OCI-LY3 (cell line): Measurements from ENCODE around the gene CHMP4B.

Experiments used
- H2AFZ ChIP-seq: fragments of 200-600, 300-600 bp; shearing (Covaris generic); 2 replicates; pipeline ENCODE4 v1.6.0; 2014; ENCODE audit warnings: antibody characterized with exemption, low read depth, low read length
- H3K27ac ChIP-seq: fragments of 200-600, 300-600 bp; sonication (generic); 2 replicates; pipeline ENCODE4 v1.5.1; 2014; ENCODE audit warnings: mild to moderate bottlenecking, low read length, moderate library complexity, mixed read lengths
- H3K27me3 ChIP-seq: fragments of 200-600, 300-600 bp; sonication (generic); 2 replicates; pipeline ENCODE4 v1.6.1; 2014; ENCODE audit warnings: low read depth, low read length, mixed read lengths
- H3K36me3 ChIP-seq: fragments of 200-600, 300-600 bp; sonication (generic); replicated peaks from 2 replicates; pipeline ENCODE3; 2014; ENCODE audit warnings: low read depth, low read length, mixed read lengths
- H3K4me1 ChIP-seq: fragments of 300-600, 200-600 bp; sonication (generic); 2 replicates; pipeline ENCODE4 v1.6.1; 2014; ENCODE audit warnings: low read length, mixed read lengths
- H3K4me2 ChIP-seq: fragments of 200-600, 300-600 bp; sonication (generic); 2 replicates; pipeline ENCODE4 v1.6.1; 2014; ENCODE audit warnings: low read length, mixed read lengths
- H3K4me3 ChIP-seq: fragments of 300-600, 200-600 bp; sonication (generic); 2 replicates; pipeline ENCODE4 v1.5.1; 2014; ENCODE audit warnings: antibody characterized with exemption, mild to moderate bottlenecking, low read length, moderate library complexity
- H3K79me2 ChIP-seq: fragments of 300-600, 200-600 bp; shearing (Covaris generic); 2 replicates; pipeline ENCODE4 v1.6.1; 2014; ENCODE audit warnings: mild to moderate bottlenecking, low read length, mixed read lengths
- H3K9ac ChIP-seq: fragments of 300-600, 200-600 bp; shearing (Covaris generic); 2 replicates; pipeline ENCODE4 v1.6.0; 2014; ENCODE audit warnings: mild to moderate bottlenecking, low read length, moderate library complexity
- H3K9me3 ChIP-seq: fragments of 200-600, 300-600 bp; shearing (Covaris generic); 2 replicates; pipeline ENCODE4 v1.6.1; 2014; ENCODE audit warnings: low read length, mixed read lengths; ENCODE audit not compliant: insufficient read depth
- H4K20me1 ChIP-seq: fragments of 200-600, 300-600 bp; sonication (generic); 2 replicates; pipeline ENCODE4 v1.6.1; 2016; ENCODE audit warnings: low read length, mixed read lengths; ENCODE audit not compliant: insufficient read depth
- CTCF ChIP-seq: fragments of 200-600, 300-600 bp; sonication (generic); IDR thresholded peaks from 2 replicates; pipeline ENCODE4 v1.5.1; 2014; ENCODE audit warnings: antibody characterized with exemption, low read length, low read depth
- EZH2phosphoT487 ChIP-seq: fragments of 200-600 bp; shearing (Covaris generic); IDR thresholded peaks from 2 replicates; pipeline ENCODE4 v1.6.1; 2018; ENCODE audit warnings: antibody characterized with exemption, mixed run types, low read depth

The CHMP4B gene

GRCh38 chr20:33851842-33852466, 40.8 kb downstream of the CHMP4B start:
- Histone ChIP-seq H3K9me3 (no peaks in the 10 kb centered on the region), H3K27ac (no peak overlapping the region), H3K36me3 (peaks cover 59% of the 10 kb centered on the region), H2AFZ (no peak overlapping the region), H3K4me1 (peaks cover 8% of the 10 kb centered on the region), H3K4me3 (no peak overlapping the region), H4K20me1 (peaks cover 6% of the 10 kb centered on the region; the same call in 1 of the 2 replicates), H3K79me2 (peaks cover 28% of the 10 kb centered on the region), H3K4me2 (no peak overlapping the region), H3K9ac (no peak overlapping the region), H3K27me3 (no peaks in the 10 kb centered on the region)
- no peak for TF ChIP-seq EZH2phosphoT487
- TF ChIP-seq CTCF = no peak

GRCh38 chr20:33852626-33853506, 41.7 kb downstream of the CHMP4B start:
- H3K27ac ChIP-seq = no peak overlapping the region
- no peaks in the 10 kb centered on the region for H3K9me3 ChIP-seq
- no peak overlapping the region for H3K4me2 ChIP-seq
- H2AFZ ChIP-seq = no peak overlapping the region
- H3K4me1 ChIP-seq = no peaks in the 10 kb centered on the region
- TF ChIP-seq EZH2phosphoT487 (no peak), CTCF (no peak)
- H3K36me3 ChIP-seq = peaks cover 63% of the 10 kb centered on the region
- no peaks in the 10 kb centered on the region for H3K27me3 ChIP-seq
- peaks cover 19% of the 10 kb centered on the region for H3K79me2 ChIP-seq
- H3K4me3 ChIP-seq = no peak overlapping the region
- no peak overlapping the region for H3K9ac ChIP-seq
- peaks cover 5% of the 10 kb centered on the region; the same call in 1 of the 2 replicates for H4K20me1 ChIP-seq

- no peak overlapping the region for H3K27ac ChIP-seq
- no peak overlapping the region for H3K9ac ChIP-seq
- no peak overlapping the region for H2AFZ ChIP-seq
- peaks cover 61% of the 10 kb centered on the region for H3K36me3 ChIP-seq
- H4K20me1 ChIP-seq = no peaks in the 10 kb centered on the region
- H3K4me1 ChIP-seq = no peaks in the 10 kb centered on the region
- no peaks in the 10 kb centered on the region for H3K27me3 ChIP-seq
- H3K4me3 ChIP-seq = no peak overlapping the region
- H3K79me2 ChIP-seq = peaks cover 13% of the 10 kb centered on the region
- no peak overlapping the region for H3K4me2 ChIP-seq
- TF ChIP-seq EZH2phosphoT487 (no peak), CTCF (no peak)
- no peaks in the 10 kb centered on the region for H3K9me3 ChIP-seq
Observed at GRCh38 chr20:33853507-33853813, 42.3 kb downstream of the CHMP4B start.

GRCh38 chr20:33857722-33858563, 46.8 kb downstream of the CHMP4B start:
- H3K4me1 ChIP-seq = peaks cover 5% of the 10 kb centered on the region
- peaks cover 30% of the 10 kb centered on the region for H3K36me3 ChIP-seq
- H4K20me1 ChIP-seq = no peaks in the 10 kb centered on the region
- H3K9ac ChIP-seq = no peak overlapping the region
- H3K27me3 ChIP-seq = no peaks in the 10 kb centered on the region
- TF ChIP-seq CTCF (no peak), EZH2phosphoT487 (no peak)
- no peak overlapping the region for H3K4me2 ChIP-seq
- H3K4me3 ChIP-seq = no peak overlapping the region
- H3K27ac ChIP-seq = no peak overlapping the region
- no peaks in the 10 kb centered on the region for H3K9me3 ChIP-seq
- no peak overlapping the region for H2AFZ ChIP-seq
- H3K79me2 ChIP-seq = no peaks in the 10 kb centered on the region
